22Rv1 (cell line): ENCODE results near the gene DTNBP1.

Experiments
- H3K27ac ChIP-seq: fragments of 450-650 bp; 2 replicates; pipeline ENCODE4 v1.5.1; 2017
- ZFX ChIP-seq: fragments of 450-650 bp; IDR thresholded peaks from 2 replicates; pipeline ENCODE4 v1.6.1; 2017; ENCODE audit warnings: antibody characterized with exemption, borderline replicate concordance
- TF ChIP-seq, protein P1 (sequence below): fragments of 450-650 bp; IDR thresholded peaks from 2 replicates; pipeline ENCODE4 v1.5.1; 2017; ENCODE audit warnings: mild to moderate bottlenecking

DTNBP1 gene

DNA sequence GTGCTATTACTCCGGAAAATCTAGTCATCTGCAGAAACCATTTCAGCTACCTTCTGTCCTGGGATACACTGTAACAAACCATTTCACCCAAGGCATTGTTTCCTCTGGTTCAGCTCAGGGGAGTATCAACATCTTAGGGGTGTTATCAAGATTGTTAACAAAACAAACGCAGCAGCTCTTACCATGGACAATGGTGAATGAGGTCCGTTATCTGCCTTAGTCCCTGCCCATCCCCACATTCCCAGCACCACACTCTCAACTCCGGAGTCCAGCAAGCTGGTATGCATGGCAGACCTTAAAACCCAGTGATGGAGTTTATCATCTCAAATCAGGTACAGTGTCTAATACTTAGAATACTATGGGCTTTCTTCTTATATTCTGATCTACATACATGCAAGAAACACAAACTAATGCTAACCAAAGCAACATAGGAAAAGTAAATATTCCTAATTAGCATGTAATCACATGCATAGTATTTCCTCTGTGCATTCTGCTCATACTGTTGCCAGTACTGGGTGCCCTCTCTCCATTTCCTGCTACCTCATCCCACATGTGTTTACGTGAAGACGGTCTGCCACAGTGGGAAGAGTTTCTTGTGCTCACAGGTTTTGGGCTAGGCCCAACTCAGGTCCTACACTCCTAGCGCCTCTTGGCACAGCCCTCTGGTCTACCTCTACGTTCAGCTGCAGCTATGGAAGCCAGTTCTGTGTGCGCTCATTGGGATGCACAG, 123.9 kb downstream of the DTNBP1 start:
- H3K27ac ChIP-seq = no peak overlapping the region
- TF ChIP-seq ZFX = no peak
- TF ChIP-seq, protein P1, sequence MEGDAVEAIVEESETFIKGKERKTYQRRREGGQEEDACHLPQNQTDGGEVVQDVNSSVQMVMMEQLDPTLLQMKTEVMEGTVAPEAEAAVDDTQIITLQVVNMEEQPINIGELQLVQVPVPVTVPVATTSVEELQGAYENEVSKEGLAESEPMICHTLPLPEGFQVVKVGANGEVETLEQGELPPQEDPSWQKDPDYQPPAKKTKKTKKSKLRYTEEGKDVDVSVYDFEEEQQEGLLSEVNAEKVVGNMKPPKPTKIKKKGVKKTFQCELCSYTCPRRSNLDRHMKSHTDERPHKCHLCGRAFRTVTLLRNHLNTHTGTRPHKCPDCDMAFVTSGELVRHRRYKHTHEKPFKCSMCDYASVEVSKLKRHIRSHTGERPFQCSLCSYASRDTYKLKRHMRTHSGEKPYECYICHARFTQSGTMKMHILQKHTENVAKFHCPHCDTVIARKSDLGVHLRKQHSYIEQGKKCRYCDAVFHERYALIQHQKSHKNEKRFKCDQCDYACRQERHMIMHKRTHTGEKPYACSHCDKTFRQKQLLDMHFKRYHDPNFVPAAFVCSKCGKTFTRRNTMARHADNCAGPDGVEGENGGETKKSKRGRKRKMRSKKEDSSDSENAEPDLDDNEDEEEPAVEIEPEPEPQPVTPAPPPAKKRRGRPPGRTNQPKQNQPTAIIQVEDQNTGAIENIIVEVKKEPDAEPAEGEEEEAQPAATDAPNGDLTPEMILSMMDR = no peak

- TF ChIP-seq ZFX = no peak
- TF ChIP-seq, protein P1 = no peak
These were observed 124.7 kb downstream of the DTNBP1 start for GRCh38 chr6:15538106-15538505.

GRCh38 chr6:15536198-15536955, 126.5 kb downstream of the DTNBP1 start:
- TF ChIP-seq ZFX = no peak
- TF ChIP-seq, protein P1 = no peak

More at GRCh38 chr6:15538106-15538505, 124.7 kb downstream of the DTNBP1 start:
- no peak overlapping the region for H3K27ac ChIP-seq

GRCh38 chr6:15535495-15536197, 127.2 kb downstream of the DTNBP1 start:
- TF ChIP-seq ZFX = no peak
- TF ChIP-seq, protein P1 = no peak
- H3K27ac ChIP-seq = no peak overlapping the region

More at GRCh38 chr6:15536198-15536955, 126.5 kb downstream of the DTNBP1 start:
- H3K27ac ChIP-seq = no peak overlapping the region

GRCh38 chr6:15534974-15535373, 127.9 kb downstream of the DTNBP1 start:
- TF ChIP-seq, protein P1 = no peak
- TF ChIP-seq ZFX = no peak
- no peak overlapping the region for H3K27ac ChIP-seq

GRCh38 chr6:15533379-15534026, 129.3 kb downstream of the DTNBP1 start:
- TF ChIP-seq ZFX = no peak
- TF ChIP-seq, protein P1 = no peak
- no peak overlapping the region for H3K27ac ChIP-seq
